ENCODE data around the gene TIMM17B.
"Not testable (repeated sequence)": the region's sequence is repeated elsewhere in the genome, so short reads cannot be mapped to it uniquely, and the experiment has no call there.

The TIMM17B gene

DNA sequence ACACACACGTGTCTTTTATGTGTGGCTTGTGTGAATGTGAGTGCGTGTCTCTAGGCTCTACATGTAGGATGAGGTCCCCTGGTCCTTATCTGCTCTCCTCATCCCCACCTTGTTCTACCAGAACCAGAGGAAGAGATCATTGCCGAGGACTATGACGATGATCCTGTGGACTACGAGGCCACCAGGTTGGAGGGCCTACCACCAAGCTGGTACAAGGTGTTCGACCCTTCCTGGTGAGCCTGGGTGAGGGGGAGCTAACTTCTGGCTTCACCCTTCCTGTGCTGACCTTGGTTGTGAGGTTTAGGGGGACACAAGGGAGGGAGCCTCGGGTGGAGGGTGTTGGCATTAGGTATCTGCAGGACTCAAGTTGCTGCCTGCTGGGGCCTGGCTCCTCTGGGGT is 3.5 kb upstream of the TIMM17B start:
- no peak for FAIRE-seq

DNA sequence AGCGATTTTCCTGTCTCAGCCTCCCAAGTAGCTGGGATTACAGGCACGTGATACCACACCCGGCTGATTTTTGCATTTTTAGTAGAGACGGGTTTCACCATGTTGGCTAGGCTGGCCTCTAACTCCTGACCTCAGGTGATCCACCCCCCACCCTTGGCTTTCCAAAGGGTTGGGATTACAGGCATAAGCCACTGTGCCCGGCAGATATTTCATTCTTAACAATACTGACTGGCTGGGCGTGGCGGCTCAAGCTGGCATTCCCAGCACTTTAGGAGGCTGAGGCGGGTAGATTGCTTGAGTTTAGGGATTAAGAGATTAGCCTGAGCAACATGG is 1.5 kb upstream of the TIMM17B start:
- FAIRE-seq (no peak), DNase-seq (ENCODE audit: extremely low spot score, insufficient read length, low read depth) (no peak)

More for the DNA sequence above, 3.5 kb upstream of the TIMM17B start:
- DNase-seq (ENCODE audit: extremely low spot score, insufficient read length, low read depth): no peak

DNA sequence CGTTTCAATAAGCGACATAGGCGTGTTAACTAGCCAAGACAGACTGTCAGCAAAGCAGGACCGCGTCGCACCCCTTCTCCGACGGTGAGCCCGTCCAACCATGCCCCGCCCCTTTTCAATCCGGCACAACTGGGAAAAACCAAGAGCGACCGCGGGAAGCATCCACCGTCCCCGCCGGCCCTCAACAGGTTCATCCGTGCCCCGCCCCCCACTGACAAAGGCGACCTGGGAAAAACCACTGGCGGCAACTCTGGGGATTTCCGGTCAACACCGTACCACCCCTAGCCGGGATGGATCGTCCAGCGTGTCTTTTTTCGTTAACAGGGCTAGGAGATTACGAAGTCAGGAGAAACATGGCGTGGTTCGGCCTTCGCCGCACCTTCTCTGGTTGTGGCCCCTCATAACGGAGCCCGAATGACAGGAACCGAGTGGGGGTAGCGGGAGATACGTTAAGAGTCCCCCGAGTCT is 377 bp downstream of the TIMM17B start:
- DNase-seq (ENCODE audit: extremely low spot score, insufficient read length, low read depth) (no peak), FAIRE-seq (peak; percentile 77)

DNA sequence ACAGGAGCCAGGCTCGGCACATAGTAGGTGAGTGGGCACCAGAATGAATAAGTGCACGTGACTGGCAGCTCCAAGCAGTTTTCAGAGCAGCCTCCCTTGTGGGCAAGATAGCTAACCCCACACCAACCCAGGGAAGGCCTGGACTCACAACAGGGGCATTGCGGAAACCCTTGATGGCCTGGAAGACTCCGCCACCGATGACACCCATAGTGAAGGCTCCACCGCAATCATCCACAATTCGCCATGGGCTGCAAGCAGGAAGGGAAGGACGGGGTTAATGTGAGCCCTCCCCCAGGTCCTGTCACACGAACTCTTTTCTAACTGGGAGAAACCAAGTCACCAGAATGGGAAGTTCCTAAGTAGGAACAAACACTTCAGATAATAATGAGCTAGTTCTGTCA is 957 bp downstream of the TIMM17B start:
- no peak for FAIRE-seq
- no peak for DNase-seq (ENCODE audit: extremely low spot score, insufficient read length, low read depth)

DNA sequence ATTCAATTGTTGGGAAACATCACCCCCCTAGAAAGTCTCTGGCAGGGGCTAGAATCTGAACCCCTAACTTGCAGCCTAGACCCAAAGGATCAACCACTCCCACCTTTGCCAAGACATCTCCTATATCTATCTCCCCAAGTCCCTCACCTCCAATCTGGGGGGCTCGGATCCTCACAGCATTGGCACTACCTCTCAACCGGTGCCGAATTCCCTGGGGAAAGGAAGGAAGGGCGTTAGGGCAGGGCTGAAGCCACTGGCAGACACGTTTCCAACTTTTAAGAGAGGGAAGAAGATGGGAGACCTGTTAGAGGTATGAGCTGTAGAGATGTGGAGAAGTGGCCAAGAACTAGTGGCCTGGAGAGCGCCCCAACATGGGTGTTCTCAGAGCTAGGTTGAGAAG is 2.7 kb downstream of the TIMM17B start:
- FAIRE-seq (no peak), DNase-seq (ENCODE audit: extremely low spot score, insufficient read length, low read depth) (no peak)

DNA sequence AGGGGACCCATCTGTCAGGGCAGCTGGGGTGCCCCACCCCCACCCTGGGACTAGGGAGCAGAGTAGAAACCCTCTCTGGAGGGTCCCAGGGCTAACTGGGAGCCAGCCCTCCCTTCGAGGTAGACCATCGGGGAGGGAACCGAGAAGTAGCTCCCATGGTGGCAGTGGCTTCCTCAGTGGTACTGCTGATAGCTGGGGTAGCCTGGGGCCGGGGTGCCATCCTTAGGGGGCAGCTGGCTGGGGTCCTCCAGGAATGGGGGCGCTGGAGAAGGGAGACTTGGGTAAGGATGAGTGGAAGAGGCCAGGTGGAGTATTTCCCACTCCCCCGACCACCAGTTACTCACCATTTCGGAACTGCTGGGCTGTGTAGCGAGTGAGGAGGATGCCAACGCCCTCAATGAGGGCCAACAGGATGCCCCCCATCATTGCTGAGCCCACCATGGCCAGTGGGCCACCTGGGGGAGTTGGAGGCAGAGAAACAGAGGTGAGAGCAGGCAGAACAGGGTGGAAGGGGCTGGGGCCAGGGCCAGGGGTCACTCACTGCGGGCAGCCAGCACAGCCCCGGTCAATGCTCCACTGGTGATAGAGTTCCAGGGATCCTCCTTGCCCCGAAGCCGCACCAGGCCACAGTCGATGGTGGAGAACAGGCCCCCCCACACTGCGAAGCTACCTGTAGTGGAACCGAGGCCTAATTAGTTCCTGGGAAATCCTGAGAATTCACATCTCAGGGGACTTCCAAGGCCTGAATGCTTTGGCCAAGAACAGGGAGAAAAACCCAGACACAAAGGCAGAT is 3.8 kb downstream of the TIMM17B start:
- no peak for FAIRE-seq
- DNase-seq (ENCODE audit: extremely low spot score, insufficient read length, low read depth): no peak

DNA sequence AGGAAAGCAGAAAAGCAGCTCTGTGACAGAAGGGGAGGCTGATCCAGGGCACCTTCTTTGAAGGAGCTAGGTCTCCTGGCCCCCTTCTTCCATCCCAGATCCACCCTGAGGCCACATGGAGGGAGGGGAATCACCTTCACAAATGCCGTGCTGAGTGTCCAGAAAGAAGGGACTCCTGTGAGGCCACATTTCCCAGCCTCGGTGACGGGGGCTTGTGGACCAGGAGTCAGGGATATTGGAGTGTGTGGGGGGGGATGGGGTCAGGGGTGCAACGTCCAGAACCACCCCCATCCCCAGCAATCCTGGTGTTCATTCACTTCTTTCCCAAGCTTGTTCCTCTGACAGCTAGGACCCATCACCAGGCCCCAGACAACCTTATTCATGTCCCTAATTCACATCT is 4.7 kb downstream of the TIMM17B start:
- no peak for FAIRE-seq
- no peak for DNase-seq (ENCODE audit: extremely low spot score, insufficient read length, low read depth)

DNA sequence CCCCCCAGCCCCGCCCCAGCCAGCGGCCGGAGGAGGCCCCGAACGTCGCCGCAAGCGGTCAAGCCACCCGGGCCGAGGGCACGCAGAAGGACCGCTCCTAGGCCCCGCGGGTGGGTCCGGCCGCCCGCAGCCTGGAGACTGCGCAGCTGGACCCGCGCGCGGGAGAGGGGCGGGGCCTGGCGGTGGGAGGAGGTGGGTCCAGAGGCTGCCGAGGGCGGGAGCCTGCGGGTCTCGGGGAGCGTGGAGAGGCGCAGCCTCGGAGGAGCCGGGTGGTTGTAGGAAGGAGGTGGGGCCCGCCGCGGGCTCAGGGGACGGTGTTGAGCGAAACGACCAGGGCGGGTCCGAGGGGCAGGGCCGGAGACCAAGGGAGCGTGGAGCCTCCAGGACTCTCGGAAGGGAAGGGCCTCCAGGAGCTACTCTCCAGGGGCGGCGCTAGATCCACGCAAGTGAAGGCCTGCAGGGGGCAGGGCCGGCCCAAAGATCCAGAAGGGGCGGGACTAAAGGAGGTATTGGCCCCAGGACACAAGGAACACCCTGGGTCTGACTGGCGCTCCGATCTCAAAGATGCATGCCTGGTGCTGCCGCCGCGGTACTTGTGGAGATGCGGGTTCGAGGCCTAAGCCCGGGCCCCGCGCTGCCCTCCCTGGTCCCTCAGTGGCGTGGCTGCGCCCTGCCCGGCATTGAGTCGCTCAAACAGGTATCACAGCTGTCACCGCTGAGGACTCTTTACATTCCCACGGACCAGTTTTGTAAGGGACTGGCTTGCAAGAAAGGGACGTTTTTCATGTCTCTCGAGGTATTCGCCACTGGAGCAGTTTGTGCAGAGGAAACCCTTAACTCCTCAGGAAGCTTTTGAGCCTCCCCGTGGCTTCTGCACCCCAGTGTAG is 5.9 kb downstream of the TIMM17B start:
- FAIRE-seq: peak; percentile 91
- DNase-seq (ENCODE audit: extremely low spot score, insufficient read length, low read depth): no peak

DNA sequence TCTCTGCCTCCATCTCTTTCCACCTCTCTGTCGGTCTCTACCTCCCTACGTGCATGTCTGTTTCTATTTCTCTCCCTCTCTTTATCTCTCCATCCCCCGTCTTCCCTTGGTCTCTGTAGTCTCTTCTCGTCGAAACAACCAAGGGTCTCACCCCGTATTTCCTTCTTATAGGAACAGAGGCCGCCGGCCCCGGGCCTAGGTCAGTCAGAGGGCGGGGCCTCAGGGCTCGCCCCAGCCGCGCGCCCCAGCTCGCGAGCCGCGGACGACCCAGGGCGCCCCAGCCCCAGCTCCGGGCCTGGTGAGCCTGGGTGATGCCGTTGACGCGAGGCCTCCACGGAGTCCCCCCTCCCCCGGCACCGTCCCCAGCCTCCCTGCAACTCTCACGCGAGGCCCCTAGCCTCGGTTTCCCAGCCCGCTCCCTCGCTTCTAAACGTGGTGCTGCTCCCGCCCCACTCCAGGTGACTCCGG is 6.6 kb downstream of the TIMM17B start:
- DNase-seq (ENCODE audit: extremely low spot score, insufficient read length, low read depth): no peak
- FAIRE-seq: no peak

DNA sequence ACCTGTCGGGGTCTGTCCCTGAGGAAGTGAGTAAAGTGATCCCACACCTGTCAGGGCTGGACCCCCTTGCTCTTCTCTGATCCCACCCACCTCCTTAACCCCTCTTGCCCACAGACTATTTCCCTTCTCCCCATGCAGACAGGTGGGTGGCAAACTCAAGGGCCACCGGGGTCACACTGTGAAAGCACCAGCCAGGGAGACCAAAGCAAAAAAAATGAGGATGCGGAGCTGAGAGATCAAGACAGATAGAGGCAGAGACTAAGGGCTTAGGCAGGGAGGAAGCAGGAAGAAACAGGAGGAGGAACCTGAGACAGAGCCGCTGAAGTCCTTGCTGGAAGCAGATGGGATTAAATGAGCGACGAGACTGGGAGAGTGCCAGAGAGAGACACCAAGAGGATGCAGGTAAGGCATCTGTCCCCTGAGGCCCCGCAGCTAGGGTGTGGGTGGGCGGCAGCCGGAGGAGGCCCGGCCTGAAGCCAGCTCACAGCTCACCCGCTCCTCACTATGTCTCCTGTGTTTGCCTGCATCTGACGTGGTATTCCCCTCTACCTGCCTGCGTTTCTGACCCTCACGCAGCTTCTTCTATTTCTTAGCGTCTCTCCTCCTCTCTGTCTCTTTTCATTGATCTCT is 7.2 kb downstream of the TIMM17B start:
- DNase-seq (ENCODE audit: extremely low spot score, insufficient read length, low read depth) (no peak), FAIRE-seq (peak; percentile 56)

DNA sequence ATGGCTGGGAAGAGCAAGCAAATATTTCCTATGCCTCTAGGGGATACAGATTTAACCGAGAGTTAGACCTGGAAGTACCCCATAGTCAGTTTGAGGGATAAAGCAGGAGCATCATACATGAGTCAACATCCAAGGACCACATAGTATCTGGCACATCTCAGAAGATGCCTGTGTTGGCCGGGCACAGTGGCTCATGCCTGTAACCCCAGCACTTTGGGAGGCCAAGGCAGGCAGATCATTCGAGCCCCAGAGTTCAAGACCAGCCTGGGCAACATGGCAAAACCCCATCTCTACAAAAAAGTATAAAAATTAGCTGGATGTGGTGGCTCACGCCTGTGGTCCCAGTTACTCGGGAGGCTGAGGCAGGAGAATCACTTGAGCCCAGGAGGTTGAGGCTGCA is 11.0 kb downstream of the TIMM17B start:
- FAIRE-seq; DNase-seq (ENCODE audit: extremely low spot score, insufficient read length, low read depth): not testable (repeated sequence)

DNA sequence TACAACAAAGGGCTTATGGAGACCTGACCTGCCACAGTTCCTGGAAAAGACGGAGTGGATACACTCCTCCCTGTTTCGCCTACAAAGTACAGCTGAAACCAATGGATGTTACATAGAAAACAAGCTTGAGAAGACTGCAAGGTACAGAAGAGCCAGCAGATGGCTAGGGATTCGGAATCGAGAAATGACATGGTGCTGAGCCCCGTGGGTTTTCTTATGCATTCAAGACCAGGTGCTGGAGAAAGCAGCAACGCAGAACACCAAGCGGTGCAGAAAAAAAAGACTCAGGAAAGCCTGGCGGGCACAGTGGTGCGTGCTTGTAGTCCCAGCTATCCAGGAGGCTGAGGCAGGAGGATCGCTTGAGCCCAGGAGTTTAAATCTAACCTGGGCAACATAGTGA is 13.8 kb downstream of the TIMM17B start:
- FAIRE-seq (no peak), DNase-seq (ENCODE audit: extremely low spot score, insufficient read length, low read depth) (no peak)

DNA sequence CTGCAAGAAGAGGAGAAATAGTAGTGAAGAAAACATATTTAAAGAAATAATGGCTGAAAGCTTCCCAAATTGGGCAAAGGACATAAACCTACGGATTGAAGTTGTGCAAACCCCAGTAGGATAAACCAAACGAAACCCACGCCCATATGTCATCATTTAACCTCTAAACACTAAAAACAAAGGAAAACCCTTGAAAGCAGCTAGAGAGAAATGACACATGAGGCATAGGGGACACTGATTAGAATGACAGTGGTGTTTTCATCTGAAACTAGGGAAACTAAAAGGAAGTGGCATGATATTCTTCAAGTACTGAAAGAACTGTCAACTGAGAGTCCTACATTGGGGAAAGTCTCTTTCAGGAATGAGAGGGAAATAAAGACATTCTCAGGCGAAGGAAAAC is 20.6 kb downstream of the TIMM17B start:
- FAIRE-seq; DNase-seq (ENCODE audit: extremely low spot score, insufficient read length, low read depth): not testable (repeated sequence)

DNA sequence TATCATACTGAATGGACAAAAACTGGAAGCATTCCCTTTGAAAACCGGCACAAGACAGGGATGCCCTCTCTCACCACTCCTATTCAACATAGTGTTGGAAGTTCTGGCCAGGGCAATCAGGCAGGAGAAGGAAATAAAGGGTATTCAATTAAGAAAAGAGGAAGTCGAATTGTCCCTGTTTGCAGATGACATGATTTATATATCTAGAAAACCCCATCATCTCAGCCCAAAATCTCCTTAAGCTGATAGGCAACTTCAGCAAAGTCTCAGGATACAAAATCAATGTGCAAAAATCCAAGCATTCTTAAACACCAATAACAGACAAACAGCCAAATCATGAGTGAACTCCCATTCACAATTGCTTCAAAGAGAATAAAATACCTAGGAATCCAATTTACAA is 25.6 kb downstream of the TIMM17B start:
- DNase-seq (ENCODE audit: extremely low spot score, insufficient read length, low read depth); FAIRE-seq: not testable (repeated sequence)

DNA sequence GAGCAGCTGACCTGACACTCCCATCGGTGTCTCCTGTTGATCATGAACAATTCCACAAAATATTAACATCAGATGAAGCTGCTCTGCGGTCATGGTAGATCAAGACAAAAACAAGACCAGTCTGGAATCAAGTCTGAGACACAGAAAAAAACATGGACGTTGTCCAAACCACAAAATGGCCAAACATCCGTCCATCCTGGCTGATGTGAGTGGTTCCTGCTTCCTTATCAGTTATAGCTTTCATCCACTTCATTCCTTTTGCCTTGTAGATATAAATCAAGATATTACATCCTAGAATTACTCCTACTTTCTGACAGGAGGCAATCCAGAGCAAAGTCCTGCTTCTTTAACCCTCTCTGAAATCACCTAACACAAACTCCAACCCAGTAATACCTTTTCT is 33.4 kb downstream of the TIMM17B start:
- no peak for FAIRE-seq

DNA sequence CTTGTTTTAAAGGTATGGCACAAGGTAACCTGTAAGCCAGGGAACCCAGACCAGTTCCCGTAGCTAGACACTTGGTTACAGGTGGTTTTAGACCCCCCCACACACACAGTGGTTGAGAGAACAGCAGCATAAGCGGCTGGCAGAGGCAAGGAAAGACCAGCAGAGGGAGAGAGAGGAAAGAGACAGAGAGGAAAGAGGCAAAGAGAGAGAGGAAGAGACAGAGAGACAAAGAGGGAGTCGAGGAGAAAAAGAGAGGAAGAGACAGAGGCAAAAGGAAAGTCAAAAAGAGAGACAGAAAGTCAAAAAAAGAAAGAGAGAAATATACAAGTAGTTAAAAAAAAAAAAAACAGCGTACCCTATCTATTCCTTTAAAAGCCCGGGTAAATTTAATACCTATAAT is 42.7 kb downstream of the TIMM17B start:
- FAIRE-seq (no peak), DNase-seq (ENCODE audit: extremely low spot score, insufficient read length, low read depth) (no peak)

More for the DNA sequence above, 33.4 kb downstream of the TIMM17B start:
- DNase-seq (ENCODE audit: extremely low spot score, insufficient read length, low read depth): no peak

DNA sequence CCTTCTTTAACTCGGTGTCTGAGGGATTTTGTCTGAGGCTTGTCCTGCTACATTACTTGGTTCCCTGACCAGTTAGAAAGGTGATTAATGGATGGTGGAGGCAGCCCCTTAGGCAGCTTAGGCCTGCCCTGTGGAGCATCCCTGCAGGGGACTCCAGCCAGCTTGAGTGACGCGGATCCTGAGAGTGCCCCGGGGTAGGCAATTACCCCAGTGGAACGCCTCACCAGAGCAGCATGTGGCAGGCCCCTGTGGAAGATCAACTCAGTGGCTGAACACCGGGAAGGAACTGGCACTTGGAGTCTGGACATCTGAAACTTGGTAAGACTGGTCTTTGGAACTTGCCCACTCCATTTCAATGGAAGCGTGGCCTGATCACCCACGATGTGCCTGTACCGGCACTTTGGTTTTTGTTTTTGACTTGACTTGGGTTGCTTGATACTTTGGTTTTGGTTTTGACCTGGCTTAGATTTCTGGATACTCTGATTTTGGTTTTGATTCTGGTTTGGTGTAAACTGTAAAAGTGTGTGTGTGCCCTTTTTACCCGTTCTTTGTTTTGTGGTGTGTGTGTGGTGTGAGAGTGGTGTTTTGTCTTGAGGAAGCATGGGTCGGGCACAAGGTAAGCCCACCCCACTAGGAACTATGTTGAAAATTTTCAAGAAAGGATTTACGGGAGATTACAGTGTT is 43.3 kb downstream of the TIMM17B start:
- FAIRE-seq; DNase-seq (ENCODE audit: extremely low spot score, insufficient read length, low read depth): not testable (repeated sequence)

DNA sequence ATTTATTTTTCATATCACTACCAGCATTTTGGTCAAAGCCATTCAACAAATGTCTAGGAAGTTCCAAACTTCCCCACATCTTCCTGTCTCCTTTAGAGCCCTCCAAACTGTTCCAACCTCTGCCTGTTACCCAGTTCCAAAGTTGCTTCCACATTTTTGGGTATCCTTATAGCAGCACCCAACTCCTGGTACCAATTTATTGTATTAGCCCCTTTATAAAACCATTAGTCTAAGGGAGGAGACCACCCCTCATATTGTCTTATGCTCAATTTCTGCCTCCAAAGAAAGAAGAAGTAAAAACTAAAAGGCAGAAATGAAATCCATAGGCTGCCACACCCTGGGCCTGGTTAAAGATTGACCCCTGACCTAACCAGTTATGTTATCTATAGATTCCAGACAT is 44.1 kb downstream of the TIMM17B start:
- not testable (repeated sequence) for DNase-seq (ENCODE audit: extremely low spot score, insufficient read length, low read depth); FAIRE-seq

DNA sequence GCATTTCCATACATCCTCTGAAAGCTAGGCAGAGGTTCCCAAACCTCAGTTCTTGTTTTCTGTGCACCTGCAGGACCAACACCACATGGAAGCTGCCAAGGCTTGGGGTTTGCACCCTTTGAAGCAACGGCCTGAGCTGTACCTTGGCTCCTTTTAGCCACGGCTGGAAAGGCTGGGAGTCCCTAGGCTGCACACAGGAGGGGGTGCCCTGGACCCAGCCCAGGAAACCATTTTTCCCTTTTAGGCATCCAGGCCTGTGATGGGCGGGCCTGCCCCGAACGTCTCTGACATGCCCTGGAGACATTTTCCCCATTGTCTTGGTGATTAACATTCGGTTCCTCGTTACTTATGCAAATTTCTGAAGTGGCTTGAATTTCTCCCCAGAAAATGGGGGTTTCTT is 44.7 kb downstream of the TIMM17B start:
- FAIRE-seq (no peak), DNase-seq (ENCODE audit: extremely low spot score, insufficient read length, low read depth) (no peak)

DNA sequence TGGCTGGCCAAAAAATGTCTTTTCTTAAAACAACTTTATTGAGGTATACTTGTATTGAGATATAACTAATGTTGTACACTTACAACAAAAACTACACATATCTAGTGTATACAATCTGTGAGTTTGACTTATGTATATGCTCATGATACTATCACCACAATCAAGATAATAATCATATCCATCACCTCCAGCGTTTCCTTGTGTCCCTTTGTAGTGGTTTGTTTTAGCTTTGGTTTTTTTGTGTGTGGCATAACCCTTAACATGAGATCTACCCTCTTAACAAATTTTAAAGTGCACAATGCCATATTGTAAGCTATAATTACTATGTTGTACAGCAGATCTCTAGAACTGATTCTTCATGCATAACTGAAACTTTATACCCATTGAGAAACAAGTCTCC is 48.7 kb downstream of the TIMM17B start:
- FAIRE-seq: no peak

More for the DNA sequence above, 48.7 kb downstream of the TIMM17B start:
- no peak for DNase-seq (ENCODE audit: extremely low spot score, insufficient read length, low read depth)

Measured in GM18507 (cell line).